LHCN-M2 (cell line): ENCODE data around the gene ATL2. TPM values are rescaled to one million over a fixed set of nuclear protein-coding genes. Genes with fewer than 3 reads are reported as not detected.
"Not testable (repeated sequence)": the region's sequence is repeated elsewhere in the genome, so short reads cannot be mapped to it uniquely, and the experiment has no call there.

ENCODE experiments used
- DNase-seq: peaks from one replicate; pipeline ENCODE4 v3.0.0-alpha.2; 2012; ENCODE audit warnings: low read depth
- total RNA-seq: library from RNA; depleted of rRNA; stranded (reverse); fragments of >200 nt; gene quantifications from 2 replicates; pipeline ENCODE4 v1.2.3, GENCODE V29; 2014

The ATL2 gene
- total RNA-seq, 1 experiment from 2014 or later = 68.7 TPM

- DNase-seq = no peak
These were observed 46.3 kb downstream of the ATL2 start for GRCh38 chr2:38330754-38331153.

- no peak for DNase-seq
These were observed 49.5 kb downstream of the ATL2 start for GRCh38 chr2:38327580-38327979.

- DNase-seq = no peak
These were observed 53.5 kb downstream of the ATL2 start for GRCh38 chr2:38323623-38324022.

DNA sequence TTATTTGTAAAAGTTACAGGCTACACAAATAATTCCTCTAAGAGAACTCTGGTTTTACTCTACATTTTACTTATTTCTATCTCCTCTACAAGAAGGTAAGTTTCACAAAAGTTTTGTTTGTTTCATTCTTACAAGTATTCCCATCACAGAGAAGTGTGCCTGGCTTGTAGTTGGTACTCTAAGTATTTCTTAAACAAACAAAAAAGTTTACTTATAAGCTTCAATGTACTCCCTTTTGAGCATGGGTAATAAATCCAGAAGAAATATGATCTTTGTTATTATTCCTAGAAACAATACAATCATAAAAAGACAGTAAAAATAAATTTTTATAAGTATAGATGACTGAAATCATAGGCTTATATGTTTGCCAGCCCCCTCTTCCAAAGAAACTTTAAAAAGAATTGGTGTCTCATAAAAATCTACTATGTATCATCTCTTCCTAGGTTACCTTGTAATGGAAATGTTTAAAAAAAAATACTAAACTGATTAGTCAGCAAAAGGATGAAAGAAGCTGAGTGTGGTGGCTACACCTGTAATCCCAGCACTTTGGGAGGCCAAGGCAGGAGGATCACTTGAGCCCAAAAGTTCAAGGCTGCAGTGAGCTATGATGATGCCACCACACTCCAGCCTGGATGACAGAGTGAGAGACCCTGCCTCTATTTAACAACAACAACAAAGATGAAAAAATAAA lies 54.7 kb downstream of the ATL2 start:
- no peak for DNase-seq

GRCh38 chr2:38319240-38319639 lies 57.8 kb downstream of the ATL2 start:
- not testable (repeated sequence) for DNase-seq

DNA sequence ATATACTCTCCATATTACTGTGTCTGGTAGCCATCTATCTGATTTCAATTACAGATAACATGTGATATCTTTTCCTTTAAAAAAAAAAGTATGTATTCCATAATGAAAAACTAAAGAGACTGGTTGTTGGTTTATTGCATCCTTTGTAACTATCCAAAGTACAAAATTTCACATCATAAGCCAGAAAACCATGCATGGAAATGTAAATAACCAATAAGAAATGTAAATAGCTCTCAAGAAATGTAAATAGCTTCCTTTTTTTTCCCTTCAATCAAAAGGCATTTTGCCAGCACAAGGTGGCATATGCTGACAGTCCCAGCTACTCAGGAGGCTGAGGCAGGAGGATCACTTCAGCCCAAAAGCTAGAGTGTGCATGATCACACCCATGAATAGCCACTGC lies 59.3 kb downstream of the ATL2 start:
- DNase-seq = no peak

DNA sequence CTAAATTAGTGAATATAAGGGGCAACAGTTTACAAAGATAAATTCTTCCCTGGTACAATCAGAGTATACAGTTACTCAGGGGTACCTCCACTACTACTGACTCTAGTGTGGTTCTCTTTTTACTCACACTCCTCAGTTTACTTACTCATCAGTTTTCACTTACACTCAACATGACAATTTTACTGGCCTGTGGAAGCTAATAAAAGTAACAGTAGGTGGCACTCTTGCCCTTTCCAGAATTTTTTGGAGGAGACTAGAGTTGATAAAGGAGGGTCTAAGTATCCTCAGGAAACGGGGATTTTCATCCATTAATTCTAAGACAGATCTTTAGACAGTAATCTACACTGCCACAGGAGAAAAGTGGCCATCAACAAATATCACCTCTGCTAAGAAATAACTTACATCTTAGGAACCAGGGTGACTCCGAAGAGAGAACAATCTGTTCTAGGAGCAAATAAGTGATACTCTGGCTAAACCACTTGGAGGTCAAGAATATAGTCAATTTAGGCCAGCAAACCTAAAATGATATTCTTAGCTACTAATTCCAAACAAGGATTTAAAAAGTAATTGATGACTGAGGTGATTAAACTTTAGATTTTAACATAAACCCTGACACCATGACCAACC lies 61.3 kb downstream of the ATL2 start:
- DNase-seq = peak; percentile 61

- no peak for DNase-seq
These were observed 68.3 kb downstream of the ATL2 start for GRCh38 chr2:38308821-38309220.

GRCh38 chr2:38301969-38302702 lies 74.9 kb downstream of the ATL2 start:
- DNase-seq = no peak

DNA sequence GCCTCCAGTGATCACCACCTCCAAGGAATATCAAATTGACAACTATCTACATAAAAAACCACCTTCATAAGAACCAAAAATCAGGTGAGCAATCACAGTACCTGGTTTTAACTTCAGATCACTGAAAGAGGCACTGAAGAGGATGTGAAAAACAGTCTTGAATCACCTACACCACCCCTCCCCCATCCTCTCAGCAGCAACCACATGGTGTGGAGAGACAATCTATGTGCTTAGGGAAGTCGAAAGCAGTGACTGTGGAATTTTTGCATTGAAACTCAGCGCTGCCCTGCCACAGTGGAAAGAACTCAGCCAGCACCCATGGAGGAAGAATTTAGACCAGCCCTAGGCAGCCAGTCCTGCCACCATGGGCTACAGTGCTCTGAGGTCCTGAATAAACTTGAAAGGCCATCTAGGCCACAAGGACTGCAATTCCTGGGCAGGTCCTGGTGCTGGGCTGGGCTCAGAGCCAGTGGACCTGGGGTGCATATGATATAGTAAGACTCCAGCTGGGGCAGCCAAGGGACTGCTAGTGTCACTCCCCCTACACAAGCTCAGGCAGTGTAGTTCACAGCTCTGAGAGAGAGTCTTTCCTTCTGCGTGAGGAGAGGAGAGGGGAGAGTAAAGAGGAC lies 75.6 kb downstream of the ATL2 start:
- DNase-seq = no peak

- no peak for DNase-seq
These were observed 78.5 kb downstream of the ATL2 start for GRCh38 chr2:38298539-38298938.

GRCh38 chr2:38296197-38296780 lies 80.8 kb downstream of the ATL2 start:
- no peak for DNase-seq

DNA sequence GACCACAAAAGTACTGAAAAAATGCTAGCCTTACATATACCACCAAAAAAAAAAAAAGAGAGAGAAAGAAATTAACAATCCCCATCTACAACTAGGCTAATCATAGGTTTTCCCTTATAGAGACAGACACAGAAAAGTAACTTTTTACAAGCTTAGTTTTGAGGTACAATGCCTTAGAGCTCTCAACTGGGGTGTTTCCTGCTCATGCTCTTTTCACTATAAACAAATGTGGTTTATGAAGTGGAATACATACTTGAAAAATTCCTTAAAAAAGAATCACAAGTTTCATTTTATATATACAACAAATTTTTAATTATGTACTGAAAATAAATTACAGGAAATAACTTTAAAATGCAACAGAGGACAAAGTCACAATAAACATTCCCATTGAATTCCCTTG lies 82.5 kb downstream of the ATL2 start:
- no peak for DNase-seq

- DNase-seq = no peak
These were observed 83.8 kb downstream of the ATL2 start for GRCh38 chr2:38293152-38293865.

DNA sequence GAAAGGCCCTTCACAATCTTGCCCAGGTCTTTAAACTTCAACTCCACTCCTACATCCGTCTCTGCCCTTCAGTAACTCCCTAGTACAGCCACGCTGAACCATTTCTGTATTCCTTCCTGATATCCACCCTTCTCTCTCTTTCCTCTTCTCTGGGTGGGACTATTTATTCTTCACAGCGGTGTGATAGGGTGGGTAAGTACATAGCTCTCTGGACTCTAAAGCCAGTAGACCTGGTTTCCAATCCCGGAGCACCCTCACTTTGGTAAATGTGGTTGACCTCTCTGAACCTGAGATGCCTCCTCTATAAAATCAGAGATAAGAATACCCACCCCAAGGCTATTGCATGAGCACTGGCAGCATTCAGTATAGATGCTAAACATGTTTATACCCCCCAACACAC lies 86.7 kb downstream of the ATL2 start:
- DNase-seq = no peak

DNA sequence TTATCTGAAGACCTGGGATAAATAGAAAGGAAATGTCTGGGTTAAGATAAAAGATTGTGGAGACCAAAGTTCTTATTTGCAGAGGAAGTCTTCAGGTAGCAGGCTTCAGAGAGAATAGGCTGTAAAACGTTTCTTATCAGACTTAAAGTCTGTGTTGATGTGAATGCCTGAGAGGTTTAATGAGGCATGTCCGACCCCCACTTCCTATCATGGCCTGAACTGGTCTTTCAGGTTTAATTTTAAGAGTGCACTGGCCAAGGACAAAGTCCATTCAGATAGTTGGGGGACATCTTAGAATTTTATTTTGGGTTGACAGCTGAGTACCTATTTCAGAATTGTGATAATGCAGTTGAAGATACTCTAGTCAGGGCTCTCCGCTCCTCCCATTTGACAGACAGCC lies 92.1 kb downstream of the ATL2 start:
- no peak for DNase-seq

DNA sequence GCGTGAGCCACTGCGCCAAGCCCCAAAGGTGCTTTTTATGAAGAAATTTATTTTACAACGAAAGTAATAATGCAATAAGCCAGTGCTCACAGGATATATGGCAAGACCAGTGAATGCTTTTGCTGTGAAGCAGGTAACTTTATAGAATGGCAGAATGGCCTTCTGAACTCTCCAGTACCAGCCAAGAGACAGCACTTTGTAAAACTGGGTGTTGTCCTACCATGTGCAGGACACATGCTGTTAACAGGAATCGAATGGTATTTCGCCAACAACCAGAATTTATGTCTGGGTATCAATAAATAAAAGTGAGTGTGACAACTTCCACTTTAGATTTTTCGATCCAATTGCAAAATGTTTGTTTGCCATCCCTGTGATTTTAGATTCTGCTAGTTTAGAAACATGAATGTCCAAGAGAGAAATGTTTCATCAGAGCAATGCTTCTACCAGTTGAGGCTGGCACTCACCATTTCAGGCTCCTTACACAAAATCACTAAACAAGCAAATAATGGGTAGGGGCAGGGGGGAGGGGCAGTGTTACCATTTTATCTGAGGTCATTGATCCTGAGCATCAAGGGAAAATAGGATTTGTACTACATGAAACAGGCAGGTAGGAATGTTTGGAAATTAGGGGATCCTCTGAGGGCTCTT lies 95.9 kb downstream of the ATL2 start:
- DNase-seq = no peak

DNA sequence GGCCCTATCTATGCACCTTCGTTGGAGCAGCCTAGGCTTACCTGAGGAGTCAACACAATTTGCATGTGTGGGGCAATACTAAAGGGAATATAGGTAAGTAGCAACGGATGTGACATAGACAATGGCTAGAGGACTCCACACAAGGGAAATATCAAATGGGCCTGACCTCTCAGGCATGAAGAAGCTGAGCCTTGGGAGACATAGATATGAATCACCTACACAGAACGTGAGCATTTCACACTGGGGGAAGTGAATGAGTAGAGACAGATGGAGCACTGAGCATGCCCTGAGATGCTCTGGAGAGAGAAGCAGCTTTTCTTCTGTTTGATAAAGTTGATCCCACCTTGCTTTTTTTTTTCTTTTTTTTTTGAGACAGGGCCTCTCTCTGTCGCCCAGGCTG lies 97.9 kb downstream of the ATL2 start:
- DNase-seq = no peak

- DNase-seq = not testable (repeated sequence)
These were observed 99.0 kb downstream of the ATL2 start for GRCh38 chr2:38278117-38278438.

DNA sequence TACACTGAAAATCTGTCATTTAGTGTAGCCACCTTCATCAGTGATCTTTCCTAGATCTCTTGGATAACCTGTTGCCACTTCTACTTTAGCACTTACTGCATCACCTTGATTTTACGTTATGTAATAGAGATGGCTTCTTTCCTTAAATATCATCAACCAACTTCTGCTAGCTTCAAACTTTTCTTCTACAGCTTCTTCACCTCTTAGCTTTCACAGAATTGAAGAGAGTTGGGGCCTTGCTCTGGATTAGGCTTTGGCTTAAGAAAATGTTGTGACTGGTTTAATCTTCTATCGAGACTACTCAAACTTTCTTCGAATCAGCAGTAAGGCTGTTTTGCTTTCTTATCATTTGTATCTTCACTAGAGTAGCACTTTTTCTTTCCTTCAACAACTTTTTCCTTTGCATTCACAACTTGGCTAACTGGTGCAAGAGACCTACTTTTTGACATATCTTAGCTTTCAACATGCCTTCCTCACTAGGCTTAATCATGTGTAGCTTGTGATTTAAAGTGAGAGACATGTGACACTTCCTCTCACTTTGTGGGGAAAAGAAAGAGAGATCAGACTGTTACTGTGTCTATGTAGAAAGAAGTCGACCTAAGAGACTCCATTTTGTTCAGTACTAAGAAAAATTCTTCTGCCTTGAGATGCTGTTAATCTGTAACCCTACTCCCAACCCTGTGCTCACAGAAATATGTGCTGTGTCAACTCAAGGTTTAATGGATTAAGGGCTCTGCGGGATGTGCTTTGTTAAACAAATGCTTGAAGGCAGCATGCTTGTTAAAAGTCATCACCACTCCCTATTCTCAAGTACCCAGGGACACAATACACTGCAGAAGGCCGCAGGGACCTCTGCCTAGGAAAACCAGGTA lies 99.6 kb downstream of the ATL2 start:
- DNase-seq = no peak
